Kidney epithelial cell (primary cell): Measurements from ENCODE around the gene GRIN3B. TPM values are rescaled to one million over a fixed set of nuclear protein-coding genes. Genes with fewer than 3 reads are reported as not detected.

Experiments
- DNase-seq: peaks from one replicate; pipeline ENCODE4 v3.0.0-alpha.2; 2010; ENCODE audit warnings: low read depth
- H3K27me3 ChIP-seq: 2 replicates; pipeline ENCODE4 v1.6.0; 2011; ENCODE audit warnings: low read length; ENCODE audit not compliant: control insufficient read depth, insufficient read depth
- H3K36me3 ChIP-seq: 2 replicates; pipeline ENCODE4 v1.5.1; 2011; ENCODE audit warnings: low read length; ENCODE audit not compliant: control insufficient read depth, insufficient read depth
- H3K4me3 ChIP-seq: 2 replicates; pipeline ENCODE4 v1.5.1; 2011; ENCODE audit warnings: low read depth, mild to moderate bottlenecking, control low read depth, low read length
- CTCF ChIP-seq: IDR thresholded peaks from 2 replicates; pipeline ENCODE4 v1.5.1; 2011; ENCODE audit warnings: mild to moderate bottlenecking, moderate library complexity, low read length, control low read depth, inconsistent platforms; ENCODE audit not compliant: insufficient read depth, poor library complexity, severe bottlenecking
- total RNA-seq: library from RNA; depleted of rRNA; stranded (reverse); fragments of >200 nt; gene quantifications from 2 replicates; pipeline ENCODE4 v1.2.3, GENCODE V29; 2015

GRIN3B gene
- total RNA-seq, 1 donor from 2014 or later, result 0.08 TPM

GRCh38 chr19:1006711-1007398 lies 6.6 kb downstream of the GRIN3B start:
- no peak for TF ChIP-seq CTCF

GRCh38 chr19:1007399-1008251 lies 7.4 kb downstream of the GRIN3B start:
- Histone ChIP-seq H3K4me3 (no peak overlapping the region), H3K27me3 (peaks cover 17% of the 10 kb centered on the region), H3K36me3 (no peaks in the 10 kb centered on the region)
- no peak for TF ChIP-seq CTCF
- no peak for DNase-seq

More at GRCh38 chr19:1006711-1007398, 6.6 kb downstream of the GRIN3B start:
- no peak for DNase-seq
- Histone ChIP-seq H3K4me3 (no peak overlapping the region), H3K36me3 (no peaks in the 10 kb centered on the region), H3K27me3 (peaks cover 20% of the 10 kb centered on the region)

GRCh38 chr19:1008268-1009040 lies 8.2 kb downstream of the GRIN3B start:
- Histone ChIP-seq H3K27me3 (peaks cover 10% of the 10 kb centered on the region), H3K4me3 (no peak overlapping the region), H3K36me3 (no peaks in the 10 kb centered on the region)
- no peak for DNase-seq
- no peak for TF ChIP-seq CTCF

GRCh38 chr19:1009041-1009980 lies 9.1 kb downstream of the GRIN3B start:
- peaks cover 4% of the 10 kb centered on the region for H3K27me3 ChIP-seq
- H3K36me3 ChIP-seq, result no peaks in the 10 kb centered on the region
- no peak for TF ChIP-seq CTCF
- no peak for DNase-seq
- H3K4me3 ChIP-seq, result no peak overlapping the region

GRCh38 chr19:1009981-1010538 lies 9.8 kb downstream of the GRIN3B start:
- Histone ChIP-seq H3K4me3 (no peak overlapping the region), H3K27me3 (no peaks in the 10 kb centered on the region), H3K36me3 (no peaks in the 10 kb centered on the region)
- no peak for TF ChIP-seq CTCF
- DNase-seq, result no peak
